ENCODE results near the gene TCF19. TPM values are rescaled to one million over a fixed set of nuclear protein-coding genes. Genes with fewer than 3 reads are reported as not detected.

Gene TCF19
- total RNA-seq, 2 donors from 2014 or later = 1.5 to 1.6 TPM

GRCh38 chr6:31210741-31211532 is 52.5 kb downstream of the TCF19 start:
- no peaks in the 10 kb centered on the region for H3K4me1 ChIP-seq
- H3K27me3 ChIP-seq = no peaks in the 10 kb centered on the region
- no peak overlapping the region for H3K4me3 ChIP-seq
- no peaks in the 10 kb centered on the region for H3K9me3 ChIP-seq
- DNase-seq (ENCODE audit: low spot score) = no peak
- no peak overlapping the region for H3K27ac ChIP-seq
- TF ChIP-seq CTCF (IDR thresholded peaks at IDR 0.05) = no peak
- H3K36me3 ChIP-seq = no peaks in the 10 kb centered on the region

Other genes starting within 250 kb of the TCF19 start
- 10 to 100 TPM; 12.1 to 13.6 TPM for gene VARS2, start 244.4 kb upstream of the TCF19 start, total RNA-seq
- not detected for gene SFTA2, start 226.4 kb upstream of the TCF19 start, total RNA-seq
- gene MUCL3, start 217.6 kb upstream of the TCF19 start, total RNA-seq = not detected
- not detected for gene MUC21, start 174.9 kb upstream of the TCF19 start, total RNA-seq
- not detected for gene MUC22, start 148.1 kb upstream of the TCF19 start, total RNA-seq
- not detected for gene C6orf15, start 46.0 kb upstream of the TCF19 start, total RNA-seq
- 1 to 10 TPM in 1 of 2 donors, under 1 TPM in 1; 0.33 to 1.5 TPM for gene PSORS1C1, start 43.8 kb upstream of the TCF19 start, total RNA-seq
- gene CDSN, start 38.1 kb upstream of the TCF19 start, total RNA-seq = not detected
- not detected for gene PSORS1C2, start 19.5 kb upstream of the TCF19 start, total RNA-seq
- 1 to 10 TPM; 7.6 to 9.1 TPM for gene CCHCR1, start 787 bp upstream of the TCF19 start, total RNA-seq
- not detected for gene POU5F1, start 12.1 kb downstream of the TCF19 start, total RNA-seq
- gene HLA-C, start 113.5 kb downstream of the TCF19 start, total RNA-seq = 100 to 1,000 TPM; 122 to 503 TPM
- 100 to 1,000 TPM; 297 to 584 TPM for gene HLA-B, start 198.6 kb downstream of the TCF19 start, total RNA-seq
- gene MICA, start 245.0 kb downstream of the TCF19 start, total RNA-seq = 10 to 100 TPM; 11.1 to 15.1 TPM